ENCODE results near the gene CD79B.
"Not testable (repeated sequence)": the region's sequence is repeated elsewhere in the genome, so short reads cannot be mapped to it uniquely, and the experiment has no call there.

DNA sequence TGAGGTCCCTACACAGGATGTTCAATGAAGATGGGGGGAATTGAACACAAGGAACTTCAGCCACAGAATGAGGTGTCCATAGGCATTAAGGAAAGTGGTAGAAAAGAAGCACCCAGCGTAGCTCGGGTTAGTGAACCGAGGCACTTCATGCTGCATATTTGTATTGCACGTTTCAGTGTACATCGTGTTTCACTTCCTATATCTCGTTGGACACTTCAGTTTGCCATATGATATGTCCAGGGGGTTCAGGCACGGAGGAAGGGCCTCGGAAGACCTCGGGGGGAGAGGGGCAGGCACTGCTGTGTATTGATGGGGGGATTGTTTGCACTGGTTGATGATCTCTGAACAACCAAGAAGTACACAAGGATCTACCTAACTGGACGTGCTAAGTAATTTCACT is 16.4 kb downstream of the CD79B start:
- not testable (repeated sequence) for TF ChIP-seq CTCF (IDR thresholded peaks at IDR 0.05; ENCODE audit: control extremely low read depth in 1 of 3, insufficient read depth in 1 of 3, low read depth in 1 of 3, low read length in 3 of 3); TAF1 (IDR thresholded peaks at IDR 0.05; ENCODE audit: low read depth, low read length); POLR2AphosphoS5 (IDR thresholded peaks at IDR 0.05; ENCODE audit: low read depth, low read length); USF2 (IDR thresholded peaks at IDR 0.05; ENCODE audit: low read length); SAP30 (IDR thresholded peaks at IDR 0.05; ENCODE audit: insufficient read depth, insufficient replicate concordance, low read length); HDAC2 (IDR thresholded peaks at IDR 0.05; ENCODE audit: borderline replicate concordance in 1 of 2, low read depth in 2 of 2, low read length in 2 of 2); NANOG (IDR thresholded peaks at IDR 0.05; ENCODE audit: insufficient read depth, low read depth, low read length, poor library complexity, severe bottlenecking); EZH2 (IDR thresholded peaks at IDR 0.05; ENCODE audit: low read depth, low read length, severe bottlenecking); EP300 (IDR thresholded peaks at IDR 0.05; ENCODE audit: borderline replicate concordance in 1 of 2, low read depth in 2 of 2, low read length in 2 of 2); SP1 (IDR thresholded peaks at IDR 0.05; ENCODE audit: low read depth, low read length); POLR2A (IDR thresholded peaks at IDR 0.05; ENCODE audit: control extremely low read depth in 1 of 2, low read depth in 2 of 2, low read length in 2 of 2)
- TF ChIP-seq, protein P1, sequence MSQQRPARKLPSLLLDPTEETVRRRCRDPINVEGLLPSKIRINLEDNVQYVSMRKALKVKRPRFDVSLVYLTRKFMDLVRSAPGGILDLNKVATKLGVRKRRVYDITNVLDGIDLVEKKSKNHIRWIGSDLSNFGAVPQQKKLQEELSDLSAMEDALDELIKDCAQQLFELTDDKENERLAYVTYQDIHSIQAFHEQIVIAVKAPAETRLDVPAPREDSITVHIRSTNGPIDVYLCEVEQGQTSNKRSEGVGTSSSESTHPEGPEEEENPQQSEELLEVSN (IDR thresholded peaks at IDR 0.05), result not testable (repeated sequence)
